Inferior parietal cortex (tissue), 1 donor: ENCODE measurements around the gene ENPP1.
A peak's percentile ranks its signal among the peaks of the same experiment; 100 is the strongest.
"Not testable (repeated sequence)": the region's sequence is repeated elsewhere in the genome, so short reads cannot be mapped to it uniquely, and the experiment has no call there.

ENCODE experiments used
- DNase-seq: peaks from one replicate; pipeline ENCODE4 v3.0.0-alpha.2; 2016; ENCODE audit errors: extremely low spot score

The ENPP1 gene

DNA sequence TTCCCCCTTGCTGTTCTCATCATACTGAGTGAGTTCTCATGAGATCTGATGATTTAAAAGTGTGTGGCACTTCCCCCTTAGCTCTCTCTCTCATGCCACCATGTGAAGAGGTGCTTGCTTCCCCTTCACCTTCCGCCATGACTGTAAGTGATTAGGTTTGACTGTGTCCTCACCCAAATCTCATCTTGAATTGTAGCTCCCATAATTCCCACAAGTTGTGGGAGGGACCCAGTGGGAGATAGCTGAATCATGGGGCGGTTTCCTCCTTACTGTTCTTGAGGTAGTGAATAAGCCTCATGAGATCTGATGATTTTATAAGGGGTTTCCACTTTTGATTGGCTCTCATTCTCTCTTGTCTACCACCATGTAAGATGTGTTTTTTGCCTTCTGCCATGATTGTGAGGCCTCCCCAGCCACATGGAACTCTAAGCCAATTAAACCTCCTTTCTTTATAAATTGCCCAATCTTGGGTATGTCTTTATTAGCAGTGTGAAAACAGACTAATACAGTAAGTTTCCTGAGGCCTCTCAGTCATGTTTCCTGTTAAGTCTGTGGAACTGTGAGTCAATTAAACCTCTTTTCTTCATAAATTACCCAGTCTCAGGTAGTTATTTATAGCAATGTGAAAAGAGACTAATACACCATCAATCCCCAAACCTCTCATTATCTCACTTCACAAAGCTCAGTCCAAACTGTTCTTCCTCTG is 108.4 kb downstream of the ENPP1 start:
- not testable (repeated sequence) for DNase-seq

DNA sequence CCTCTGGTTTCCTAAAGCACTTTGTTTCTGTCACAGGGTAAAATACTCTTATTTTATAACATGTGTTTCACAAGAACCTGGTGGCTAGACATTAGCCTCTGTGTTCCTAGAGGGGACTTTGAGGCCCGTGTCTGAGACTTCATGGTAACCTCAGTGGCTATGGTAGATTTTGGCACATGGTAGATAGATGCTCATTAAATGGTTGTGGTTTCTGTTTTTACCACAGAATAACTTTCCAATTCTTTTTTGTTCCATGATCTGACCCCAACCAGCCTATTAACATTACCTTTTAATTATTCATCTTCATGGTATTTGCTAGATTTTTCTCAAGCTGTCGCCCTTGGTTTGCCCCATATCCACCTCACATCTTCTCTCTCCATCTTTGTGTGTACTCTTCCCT is 109.0 kb downstream of the ENPP1 start:
- DNase-seq, result no peak

DNA sequence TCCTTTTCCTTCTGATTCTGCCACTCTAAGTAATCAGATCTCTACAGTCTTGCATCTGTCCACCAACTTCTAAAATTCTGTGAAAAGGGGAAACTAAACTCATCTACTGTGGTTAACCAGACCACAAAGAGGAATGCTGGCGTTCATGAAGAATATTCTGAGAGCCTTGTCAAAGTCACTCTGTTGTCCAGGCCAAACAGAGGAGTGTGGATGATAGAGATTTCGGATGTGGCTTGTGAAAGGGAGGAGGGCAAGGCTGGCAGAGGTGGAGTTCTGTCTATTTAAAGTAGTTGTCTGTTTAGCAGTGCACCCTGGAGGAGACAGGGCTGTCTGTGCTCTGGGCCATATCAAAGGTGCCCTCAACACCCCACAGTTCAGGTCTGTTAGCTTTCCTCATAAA is 109.5 kb downstream of the ENPP1 start:
- DNase-seq, result no peak

DNA sequence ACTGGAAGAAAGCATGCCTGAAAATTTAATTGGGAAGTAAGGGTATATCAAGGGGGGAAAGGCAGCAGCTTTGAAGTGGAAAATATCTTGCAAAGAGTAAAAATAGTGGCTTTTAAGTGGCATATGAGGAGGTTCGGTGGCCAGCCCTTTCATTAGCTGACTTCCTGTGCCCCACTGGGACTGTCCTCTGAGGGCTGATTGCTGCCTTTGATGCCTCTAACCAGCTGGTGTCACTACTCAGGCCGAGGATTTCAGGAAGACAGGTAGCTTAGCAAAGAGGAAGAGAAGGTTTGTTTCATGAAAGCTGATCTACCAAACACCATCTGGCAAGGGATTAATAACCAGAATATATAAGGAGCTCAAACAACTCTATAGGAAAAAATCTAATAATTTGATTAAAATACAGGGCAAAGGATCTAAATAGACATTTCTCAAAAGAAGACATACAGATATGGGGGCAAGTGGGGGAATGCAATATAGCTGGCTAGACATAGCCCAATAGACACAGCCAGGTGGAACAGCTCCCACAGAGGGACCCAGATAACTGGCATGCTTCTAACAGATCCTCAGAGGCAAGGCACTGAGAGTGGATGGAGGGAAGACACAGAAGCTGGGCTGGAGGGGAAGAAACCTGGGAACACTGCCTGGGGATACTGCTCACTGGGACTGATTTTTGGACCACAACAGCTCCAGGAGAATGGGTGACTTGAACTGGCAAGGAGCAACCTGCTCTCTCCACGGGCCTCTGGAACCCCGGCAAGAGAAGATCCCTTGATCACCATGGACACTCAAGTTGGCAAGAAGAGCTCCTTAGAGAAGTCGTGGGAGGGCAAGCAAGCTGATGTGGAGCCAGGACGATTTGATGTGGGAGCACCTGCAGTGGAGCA is 110.2 kb downstream of the ENPP1 start:
- no peak for DNase-seq

DNA sequence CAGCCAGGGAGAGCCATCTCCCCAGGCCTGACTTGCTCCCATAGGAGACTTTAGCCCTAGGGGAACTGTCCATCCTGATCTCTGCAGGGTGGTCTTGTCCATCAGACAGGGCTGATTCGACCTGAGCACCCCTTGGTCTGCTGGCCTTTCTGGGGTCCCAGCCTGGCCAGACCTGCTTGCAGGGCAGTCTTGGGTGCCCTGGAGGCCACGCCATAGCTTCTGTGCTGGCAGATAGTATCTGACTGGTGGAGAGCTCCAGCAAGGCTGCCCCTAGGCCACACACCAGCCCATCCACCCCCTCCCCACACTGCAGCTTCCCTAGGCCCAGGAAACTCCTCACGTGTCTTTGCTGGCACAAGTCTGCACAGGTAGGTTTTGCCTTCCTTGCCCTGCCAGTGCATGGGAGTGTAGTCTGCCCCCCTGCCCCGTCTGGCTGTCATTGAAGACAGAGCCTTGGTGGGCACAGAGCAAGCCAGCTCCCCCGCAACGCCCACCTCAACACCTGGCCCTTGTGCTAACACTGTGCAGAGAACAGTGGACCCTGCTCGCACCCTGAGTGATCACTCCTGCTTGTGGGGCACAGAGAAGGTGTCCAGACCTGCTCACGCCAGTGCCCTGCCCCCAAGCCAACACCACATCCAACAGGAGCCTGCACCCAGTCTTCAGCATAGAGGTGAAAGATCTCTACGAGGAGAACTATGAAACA is 111.0 kb downstream of the ENPP1 start:
- no peak for DNase-seq

DNA sequence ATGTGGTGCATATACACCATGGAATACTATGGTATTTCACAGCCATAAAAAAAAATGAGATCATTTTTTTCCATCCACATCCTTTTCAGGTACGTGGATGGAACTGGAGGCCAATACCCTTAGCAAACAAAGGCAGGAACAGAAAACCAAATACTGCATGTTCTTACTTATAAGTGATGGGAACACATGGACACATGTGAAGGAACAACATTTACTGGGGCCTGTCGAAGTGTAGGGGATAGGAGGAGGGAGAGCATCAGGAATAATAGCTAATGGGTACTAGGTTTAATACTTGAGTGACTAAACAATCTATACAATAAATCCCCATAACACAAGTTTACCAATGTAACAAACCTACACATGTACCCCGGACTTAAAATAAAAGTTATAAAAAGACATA is 112.8 kb downstream of the ENPP1 start:
- no peak for DNase-seq

DNA sequence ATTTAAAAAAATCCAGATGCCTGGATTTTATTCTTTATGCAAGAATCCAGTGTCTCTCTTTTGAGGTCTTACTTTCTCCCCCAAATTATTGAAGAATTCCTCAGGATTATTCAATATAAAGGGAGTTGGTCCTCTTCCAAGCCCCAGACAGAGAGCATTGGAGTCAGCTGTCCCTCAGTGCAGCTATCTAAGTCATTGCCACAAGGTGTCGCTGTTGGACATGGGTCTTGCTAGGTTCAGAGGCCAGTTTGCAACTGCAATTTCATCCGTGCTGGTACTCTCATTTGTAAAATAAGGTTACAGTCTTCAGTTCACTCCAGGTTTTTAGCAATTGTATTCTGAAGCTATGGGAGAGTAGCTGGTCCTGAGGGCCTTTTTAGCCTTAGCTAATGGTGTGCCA is 115.5 kb downstream of the ENPP1 start:
- peak; percentile 42 for DNase-seq

DNA sequence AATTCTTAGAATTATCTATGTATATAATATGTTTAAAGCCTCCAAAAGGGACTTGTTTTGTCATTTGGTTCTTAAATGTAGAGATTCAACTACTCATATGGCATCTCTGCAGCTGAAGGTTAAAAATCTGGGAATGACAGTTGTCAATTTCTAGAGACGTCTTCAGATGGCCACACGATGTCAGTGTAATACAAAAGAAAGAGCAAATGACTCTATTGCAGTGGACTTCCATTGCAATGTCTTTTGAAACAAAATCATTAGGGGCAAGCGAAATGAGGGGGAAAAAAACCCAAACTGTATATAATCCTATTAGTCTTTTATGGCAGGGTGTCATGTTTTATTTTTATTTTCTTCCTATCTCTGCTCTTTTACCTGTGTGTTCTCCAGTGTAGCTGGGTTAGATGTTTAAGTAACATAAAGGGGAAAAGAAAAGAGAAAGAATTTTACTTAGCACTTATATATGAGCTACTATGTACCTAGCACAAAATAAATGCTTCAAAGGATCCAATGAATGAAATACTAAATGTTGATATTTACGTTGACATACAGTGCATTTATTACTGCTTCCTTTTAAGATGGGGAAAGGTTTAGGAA is 117.2 kb downstream of the ENPP1 start:
- DNase-seq, result peak; percentile 72

DNA sequence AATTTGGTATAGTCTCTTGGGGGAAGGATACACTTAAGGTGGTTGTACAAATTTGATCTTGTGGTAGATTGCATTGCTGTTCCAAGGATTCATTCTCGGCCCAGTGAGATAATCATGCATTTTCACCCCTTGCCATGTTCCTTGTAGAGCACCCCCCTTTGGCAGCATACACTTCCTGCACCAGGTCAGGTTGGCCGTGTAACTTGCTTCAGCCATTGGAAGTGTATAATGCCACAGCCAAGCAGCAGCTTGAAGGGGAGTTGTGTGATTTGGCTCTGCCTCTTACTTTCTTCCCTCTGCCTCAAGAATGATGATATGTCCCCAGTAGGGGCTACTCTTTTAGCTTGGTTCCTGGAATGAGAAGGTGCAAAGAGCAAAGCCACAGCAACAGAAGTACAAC is 121.4 kb downstream of the ENPP1 start:
- DNase-seq, result no peak

DNA sequence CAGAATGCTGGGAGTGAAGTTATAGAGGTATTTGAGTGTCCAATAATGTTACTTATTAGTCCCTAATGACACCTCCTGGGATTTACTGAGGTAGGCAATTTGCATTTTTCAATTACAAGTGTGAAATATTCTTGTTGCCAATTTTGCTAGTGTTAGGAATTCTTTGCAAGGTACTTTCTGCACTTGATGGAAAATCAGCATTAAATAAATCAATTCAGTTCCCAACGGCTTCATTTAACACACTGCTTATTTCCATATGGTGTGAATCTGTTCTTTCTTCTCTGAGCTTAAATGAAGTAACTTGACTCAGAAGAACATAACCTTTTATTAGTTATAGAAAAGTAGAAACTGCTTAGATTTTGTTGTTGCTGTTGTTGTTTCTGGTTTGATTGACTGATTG is 122.2 kb downstream of the ENPP1 start:
- DNase-seq, result no peak

DNA sequence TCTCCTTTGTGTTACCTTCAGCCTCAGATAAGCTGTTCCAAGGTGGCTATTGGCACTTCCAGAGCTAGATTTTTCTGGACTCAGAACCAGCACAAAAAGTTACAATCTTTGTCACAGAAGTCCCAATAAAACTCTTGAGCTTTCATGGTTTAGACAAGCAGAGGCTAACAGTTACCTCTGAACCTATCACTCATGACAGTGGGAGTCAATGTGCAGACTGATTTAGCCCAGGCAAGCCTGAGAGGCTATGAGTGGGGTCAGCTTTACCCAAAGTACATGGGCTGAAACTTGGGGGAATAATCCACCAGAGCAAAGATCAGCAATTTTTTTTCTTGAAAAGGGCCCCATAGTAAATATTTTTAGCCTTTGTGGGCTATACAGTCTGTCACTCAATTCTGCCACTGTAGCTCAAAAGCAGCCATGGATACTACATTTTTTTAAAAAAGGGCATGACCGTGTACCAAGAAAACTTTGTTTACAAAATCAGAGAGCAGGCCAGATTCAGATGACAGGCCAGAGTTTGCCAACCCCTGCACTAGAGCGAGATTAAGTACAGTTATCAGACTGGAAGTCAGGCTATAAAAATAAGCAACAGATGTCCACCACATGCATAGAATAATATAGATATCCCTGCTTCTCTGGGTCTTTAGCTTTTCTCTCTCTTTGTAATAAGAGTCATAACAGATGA is 123.4 kb downstream of the ENPP1 start:
- DNase-seq, result no peak

DNA sequence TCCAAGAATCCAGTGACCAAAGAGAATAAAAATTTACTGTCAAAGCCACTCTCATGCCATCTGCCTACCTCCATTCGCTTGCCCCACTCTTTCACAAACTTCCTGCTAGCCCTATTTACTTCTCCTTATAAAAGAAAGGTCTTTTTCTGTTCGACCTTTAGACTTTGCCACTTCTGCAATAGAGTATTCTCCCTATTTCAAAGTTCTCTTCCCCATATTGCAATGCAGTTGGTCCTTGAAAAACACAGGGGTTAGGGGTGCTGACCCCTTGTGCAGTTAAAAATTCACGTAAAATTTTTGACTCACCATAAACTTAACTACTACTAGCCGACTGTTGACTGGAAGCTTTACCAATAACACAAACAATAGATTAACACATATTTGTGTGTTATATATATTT is 128.3 kb downstream of the ENPP1 start:
- DNase-seq, result no peak

DNA sequence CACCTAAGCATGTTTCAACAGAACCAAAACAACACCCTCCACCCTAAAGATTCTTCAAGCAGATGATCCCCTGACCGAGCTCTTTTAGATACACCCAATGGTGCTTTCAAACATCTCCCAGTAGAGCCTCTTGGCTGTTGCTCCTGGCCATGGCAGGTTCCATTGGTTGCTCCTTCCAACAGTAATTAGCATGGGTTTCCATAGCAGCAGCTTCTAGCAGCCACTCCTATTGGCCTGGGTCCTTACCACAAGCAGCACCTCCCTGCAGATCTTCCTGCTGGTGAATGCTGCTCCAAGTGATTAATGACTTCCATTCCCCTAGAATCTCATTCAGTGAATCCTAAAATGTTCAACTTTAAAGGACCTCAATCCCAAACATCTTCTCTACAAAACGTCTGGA is 129.4 kb downstream of the ENPP1 start:
- no peak for DNase-seq

DNA sequence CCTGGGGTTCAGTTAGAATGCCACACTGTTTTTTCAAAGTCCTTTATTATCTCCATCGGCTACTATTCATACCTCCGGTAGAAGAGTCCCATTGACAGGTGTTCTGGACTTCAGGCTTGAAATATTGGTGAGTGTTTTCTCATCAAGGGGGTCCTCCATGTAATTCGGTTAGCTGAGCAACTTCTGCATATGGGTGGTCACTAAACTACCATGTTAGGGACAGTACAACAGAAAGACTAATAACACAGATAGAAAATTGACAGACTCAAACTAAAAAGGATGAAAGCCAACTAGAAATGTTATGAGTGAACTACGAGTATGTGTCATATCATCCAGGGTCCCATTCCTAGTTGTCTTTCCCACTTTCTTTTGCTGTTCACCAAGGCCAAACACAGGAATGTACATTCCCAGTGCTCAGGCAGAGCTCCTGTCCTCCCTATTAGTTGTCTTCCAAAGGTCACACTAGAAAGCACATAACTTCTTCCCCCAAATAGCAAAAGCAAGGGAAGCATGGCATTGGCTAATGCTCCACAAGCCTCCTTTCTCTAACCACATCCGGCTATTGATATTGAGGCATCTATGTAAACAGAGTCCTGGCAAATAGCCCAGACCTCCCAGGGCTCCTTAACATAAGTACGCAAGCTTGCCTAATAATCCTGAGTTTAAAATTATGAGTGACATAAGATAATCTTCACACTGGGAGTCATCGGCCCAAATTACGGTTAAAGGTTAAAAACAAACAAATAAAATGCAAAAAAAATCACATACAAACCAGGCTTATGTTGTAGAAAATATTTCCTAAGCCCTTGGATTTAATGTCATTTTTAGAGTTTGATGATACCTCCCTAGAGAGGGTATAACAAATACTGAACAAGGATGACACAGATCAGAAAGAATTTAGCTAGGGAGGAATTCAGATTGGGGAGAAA is 130.1 kb downstream of the ENPP1 start:
- DNase-seq, result no peak
